Upper lobe of right lung (tissue), 1 donor: ENCODE data around the gene APOL6. TPM values are rescaled to one million over a fixed set of nuclear protein-coding genes. Genes with fewer than 3 reads are reported as not detected.
"Not testable (repeated sequence)": the region's sequence is repeated elsewhere in the genome, so short reads cannot be mapped to it uniquely, and the experiment has no call there.

ENCODE experiments used
- ATAC-seq: fragments of 200-7000 bp; cut with Tn5 transposase; one replicate; pipeline ENCODE4 v1.9.1; 2020; ENCODE audit warnings: mild to moderate bottlenecking, moderate library complexity
- DNase-seq: peaks from one replicate; pipeline ENCODE4 v3.0.0-alpha.2; 2020
- H3K27ac ChIP-seq: fragments of 200-600 bp; one replicate; pipeline ENCODE4 v1.8.0; 2022
- H3K27me3 ChIP-seq: fragments of 200-600 bp; one replicate; pipeline ENCODE4 v1.8.0; 2022; ENCODE audit warnings: mild to moderate bottlenecking
- H3K36me3 ChIP-seq: fragments of 200-600 bp; one replicate; pipeline ENCODE4 v1.8.0; 2022
- H3K4me1 ChIP-seq: fragments of 200-600 bp; one replicate; pipeline ENCODE4 v1.8.0; 2022
- H3K4me3 ChIP-seq: fragments of 200-600 bp; one replicate; pipeline ENCODE4 v1.8.0; 2022; ENCODE audit warnings: mild to moderate bottlenecking
- H3K9me3 ChIP-seq: fragments of 200-600 bp; one replicate; pipeline ENCODE4 v1.8.0; 2022
- CTCF ChIP-seq: fragments of 200-600 bp; IDR thresholded peaks from one replicate; pipeline ENCODE4 v1.8.0; 2022; ENCODE audit warnings: antibody characterized with exemption
- intact Hi-C: fragments of 100-400 bp; cut with DNase I; formaldehyde crosslinking; loops from one replicate; pipeline ENCODE4 v1.11.0; 2022
- total RNA-seq: library from RNA; stranded (reverse); fragmentation: NEBNext Ultra II Directional; extraction: Animal tissue kit (Norgen Biotek cat#: 25700); gene quantifications from one replicate; pipeline ENCODE4 v1.2.1, GENCODE V29; 2021
- donor health status: DM: no; HTN: yes; CAD: no; lungs with severe emphysema.

The APOL6 gene
- total RNA-seq, 1 donor from 2014 or later = 45.6 TPM

GRCh38 chr22:35618427-35619223, 29.6 kb upstream of the APOL6 start:
- Histone ChIP-seq H3K4me1 (peaks cover 5% of the 10 kb centered on the region), H3K4me3 (no peak overlapping the region), H3K27me3 (no peaks in the 10 kb centered on the region), H3K36me3 (no peaks in the 10 kb centered on the region), H3K27ac (no peak overlapping the region), H3K9me3 (no peaks in the 10 kb centered on the region)
- no peak for TF ChIP-seq CTCF
- intact Hi-C loops = no loop called here
- DNase-seq = no peak
- ATAC-seq = no peak

- intact Hi-C loops = loop anchor here (10.0 kb wide), 1 partner anchor 295 kb away; no protein-coding TSS in a partner anchor
- TF ChIP-seq CTCF = no peak
- H3K4me3 ChIP-seq = no peak overlapping the region
- no peaks in the 10 kb centered on the region for H3K27me3 ChIP-seq
- no peak overlapping the region for H3K27ac ChIP-seq
- no peaks in the 10 kb centered on the region for H3K36me3 ChIP-seq
- DNase-seq = no peak
- no peaks in the 10 kb centered on the region for H3K9me3 ChIP-seq
- H3K4me1 ChIP-seq = peaks cover 5% of the 10 kb centered on the region
- ATAC-seq = no peak
Measured at GRCh38 chr22:35619336-35620094, 28.7 kb upstream of the APOL6 start.

GRCh38 chr22:35620624-35621251, 27.5 kb upstream of the APOL6 start:
- no peak overlapping the region for H3K4me3 ChIP-seq
- H3K9me3 ChIP-seq = no peaks in the 10 kb centered on the region
- DNase-seq (no peak), ATAC-seq (no peak)
- intact Hi-C loops = loop anchor here (10.0 kb wide), 1 partner anchor 294 kb away; no protein-coding TSS in a partner anchor
- no peak overlapping the region for H3K27ac ChIP-seq
- H3K4me1 ChIP-seq = peaks cover 5% of the 10 kb centered on the region
- no peaks in the 10 kb centered on the region for H3K27me3 ChIP-seq
- no peaks in the 10 kb centered on the region for H3K36me3 ChIP-seq
- TF ChIP-seq CTCF = no peak

GRCh38 chr22:35621451-35621850, 26.8 kb upstream of the APOL6 start:
- TF ChIP-seq CTCF = no peak
- DNase-seq = no peak
- no peaks in the 10 kb centered on the region for H3K36me3 ChIP-seq
- no peak overlapping the region for H3K4me3 ChIP-seq
- no peak for ATAC-seq
- H3K4me1 ChIP-seq = peaks cover 5% of the 10 kb centered on the region
- no peaks in the 10 kb centered on the region for H3K9me3 ChIP-seq
- no peak overlapping the region for H3K27ac ChIP-seq
- H3K27me3 ChIP-seq = no peaks in the 10 kb centered on the region
- intact Hi-C loops = loop anchor here (10.0 kb wide), 1 partner anchor 293 kb away; no protein-coding TSS in a partner anchor

- ATAC-seq = no peak
- no peaks in the 10 kb centered on the region for H3K27me3 ChIP-seq
- no peak overlapping the region for H3K27ac ChIP-seq
Measured at GRCh38 chr22:35622191-35622913, 25.9 kb upstream of the APOL6 start.

GRCh38 chr22:35623885-35624284, 24.4 kb upstream of the APOL6 start:
- H3K36me3 ChIP-seq = not testable (repeated sequence)

More at GRCh38 chr22:35622191-35622913, 25.9 kb upstream of the APOL6 start:
- DNase-seq = no peak
- intact Hi-C loops = loop anchor here (10.0 kb wide), 1 partner anchor 292 kb away; no protein-coding TSS in a partner anchor
- peaks cover 5% of the 10 kb centered on the region for H3K4me1 ChIP-seq
- no peak for TF ChIP-seq CTCF
- no peak overlapping the region for H3K4me3 ChIP-seq
- no peaks in the 10 kb centered on the region for H3K36me3 ChIP-seq
- H3K9me3 ChIP-seq = no peaks in the 10 kb centered on the region

More at GRCh38 chr22:35623885-35624284, 24.4 kb upstream of the APOL6 start:
- ATAC-seq, H3K4me3 ChIP-seq, H3K27ac ChIP-seq, H3K9me3 ChIP-seq, H3K27me3 ChIP-seq, DNase-seq, H3K4me1 ChIP-seq: not testable (repeated sequence)
- intact Hi-C loops = loop anchor here (10.0 kb wide), 1 partner anchor 291 kb away; no protein-coding TSS in a partner anchor
